ENCODE data around the gene HDAC7.

The HDAC7 gene

GRCh38 chr12:47819896-47820630, at the start of gene HDAC7:
Gene HDAC7 (minus strand): TSS chr12:47819903. CDS start chr12:47819785, 118 bp downstream.
- DNase-seq, result peak; percentile 55

DNA sequence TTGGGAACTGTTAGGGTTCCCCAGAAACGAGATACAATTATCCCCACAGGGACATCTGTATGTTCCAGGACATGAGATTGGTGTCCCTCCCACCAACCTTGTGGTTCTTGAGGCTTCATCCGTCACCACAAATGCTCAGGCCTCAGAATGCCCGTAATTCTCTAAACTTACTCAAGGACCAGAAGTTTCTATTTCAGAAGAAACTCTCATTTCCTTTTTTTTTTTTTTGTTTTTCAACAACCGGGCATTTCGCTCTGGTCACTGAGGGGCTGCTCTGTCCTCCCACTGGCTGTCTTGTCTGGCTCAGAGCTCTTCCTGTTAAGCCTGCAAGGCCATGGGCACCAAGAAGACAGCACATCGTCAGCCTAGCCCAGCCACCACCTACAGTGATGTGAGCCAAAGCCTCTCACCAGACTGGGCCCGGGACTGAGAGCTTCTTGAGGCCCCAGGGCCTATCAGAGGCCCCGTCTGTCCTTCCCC, 48.9 kb upstream of the HDAC7 start:
- no peak for DNase-seq

- DNase-seq, result no peak
These were observed 48.3 kb upstream of the HDAC7 start for GRCh38 chr12:47868041-47868440.

DNA sequence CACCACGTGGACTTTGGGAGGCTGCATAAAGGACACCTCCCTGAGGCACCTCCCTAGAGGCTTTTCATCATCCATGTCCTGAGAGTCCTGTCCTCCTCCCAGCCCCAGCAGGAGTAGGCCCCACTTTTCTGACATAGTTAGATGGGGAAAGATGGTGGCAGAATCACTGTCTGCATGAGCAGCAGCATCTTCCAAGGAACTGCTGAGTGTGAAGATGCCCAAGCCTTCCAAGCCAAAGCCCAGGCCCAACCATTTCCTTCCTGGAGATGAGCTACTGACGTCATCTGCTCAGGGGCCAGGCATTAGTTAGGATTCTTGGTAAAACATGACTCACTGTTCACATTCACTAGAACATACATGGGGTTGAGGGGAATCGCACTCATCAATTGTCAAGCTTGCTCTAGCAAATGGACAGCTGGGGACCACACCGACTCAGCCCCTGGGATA, 47.8 kb upstream of the HDAC7 start:
- DNase-seq, result no peak

GRCh38 chr12:47864646-47865235, 45.0 kb upstream of the HDAC7 start:
- DNase-seq, result no peak

DNA sequence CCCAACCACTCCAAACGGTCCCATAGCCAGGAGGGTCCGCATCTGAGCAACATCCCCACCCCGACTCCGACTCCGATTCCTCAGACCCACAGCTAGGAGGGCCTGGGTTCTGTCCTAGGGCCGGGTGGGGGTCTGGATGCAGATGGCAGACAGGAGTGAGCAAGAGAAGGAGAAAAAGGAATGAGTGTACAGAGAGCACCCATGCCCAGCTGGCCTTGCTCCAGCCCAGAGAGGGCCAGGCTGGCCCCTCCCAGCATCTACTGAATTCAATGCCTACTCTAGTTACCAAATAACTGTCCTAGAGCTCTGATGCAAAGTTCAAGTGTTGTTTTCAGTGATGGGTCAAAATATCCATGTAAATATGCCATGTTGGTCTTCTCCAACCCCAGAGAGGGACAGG, 44.3 kb upstream of the HDAC7 start:
- no peak for DNase-seq

- no peak for DNase-seq
These were observed 43.8 kb upstream of the HDAC7 start for GRCh38 chr12:47863467-47863866.

DNA sequence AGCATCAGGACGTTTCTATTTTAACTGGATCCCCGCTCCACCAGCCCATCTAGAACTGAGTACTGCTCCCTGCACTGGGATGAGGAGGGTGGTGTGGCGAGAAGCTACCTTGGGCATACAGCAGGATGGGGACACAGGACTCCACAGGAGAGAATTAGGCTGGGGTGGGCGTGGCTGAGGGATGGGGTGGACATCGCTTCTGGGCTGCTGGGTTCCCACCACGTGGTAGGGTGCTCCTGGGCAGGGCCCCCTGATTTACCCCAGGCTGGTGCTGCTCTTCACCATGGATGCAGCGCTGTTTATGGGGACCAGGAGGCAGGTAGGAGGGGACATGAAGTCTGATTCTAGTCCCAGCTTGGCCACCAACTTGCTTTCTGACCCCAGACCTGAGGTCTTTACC, 43.2 kb upstream of the HDAC7 start:
- no peak for DNase-seq

DNA sequence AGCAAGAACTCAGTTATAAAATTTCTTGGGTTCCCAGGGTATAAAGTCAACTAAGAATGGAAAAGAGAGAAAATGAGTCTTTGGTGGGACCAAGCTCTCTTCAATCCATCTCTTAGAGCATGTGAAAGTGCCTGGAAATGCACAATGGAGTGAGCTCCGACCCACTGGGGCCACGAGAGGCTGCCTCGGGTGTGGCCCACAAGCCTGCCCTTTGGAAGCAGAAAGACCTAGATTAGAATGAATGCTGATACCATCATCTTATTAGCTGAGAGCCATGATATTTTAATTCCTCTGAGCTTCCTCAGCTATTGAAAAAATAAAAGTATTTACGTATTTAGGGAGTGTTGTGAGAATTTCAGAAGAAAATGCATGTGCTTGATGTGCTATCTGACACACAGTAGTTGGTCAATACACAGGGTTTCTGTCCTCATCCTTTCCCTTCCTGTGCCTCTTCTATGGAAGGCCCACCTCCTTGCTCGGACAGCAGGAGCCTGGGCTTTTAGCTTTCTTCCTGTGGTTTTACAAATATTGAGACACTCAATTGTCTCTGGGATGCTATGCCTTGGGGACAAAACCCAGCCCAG, 42.6 kb upstream of the HDAC7 start:
- DNase-seq, result no peak

DNA sequence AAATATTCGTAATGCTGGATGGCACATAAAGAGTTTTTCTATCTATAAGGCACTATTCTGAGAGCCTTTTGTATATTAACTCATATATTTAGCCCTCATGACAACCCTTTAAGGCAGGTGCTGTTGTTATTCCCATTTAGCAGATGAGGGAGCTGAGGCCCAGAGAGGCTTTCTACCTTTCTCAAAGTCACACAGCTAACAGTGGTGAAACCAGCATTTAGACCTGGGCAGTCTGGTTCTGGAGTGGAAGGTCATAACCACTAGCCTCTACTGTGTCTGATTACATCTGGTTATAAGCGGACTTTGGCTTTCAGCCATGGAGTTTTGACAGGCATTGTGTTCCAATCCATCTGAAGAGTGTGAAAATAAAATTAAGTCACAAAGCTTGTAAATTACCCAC, 41.2 kb upstream of the HDAC7 start:
- no peak for DNase-seq

GRCh38 chr12:47860279-47860841, 40.7 kb upstream of the HDAC7 start:
- DNase-seq, result no peak

DNA sequence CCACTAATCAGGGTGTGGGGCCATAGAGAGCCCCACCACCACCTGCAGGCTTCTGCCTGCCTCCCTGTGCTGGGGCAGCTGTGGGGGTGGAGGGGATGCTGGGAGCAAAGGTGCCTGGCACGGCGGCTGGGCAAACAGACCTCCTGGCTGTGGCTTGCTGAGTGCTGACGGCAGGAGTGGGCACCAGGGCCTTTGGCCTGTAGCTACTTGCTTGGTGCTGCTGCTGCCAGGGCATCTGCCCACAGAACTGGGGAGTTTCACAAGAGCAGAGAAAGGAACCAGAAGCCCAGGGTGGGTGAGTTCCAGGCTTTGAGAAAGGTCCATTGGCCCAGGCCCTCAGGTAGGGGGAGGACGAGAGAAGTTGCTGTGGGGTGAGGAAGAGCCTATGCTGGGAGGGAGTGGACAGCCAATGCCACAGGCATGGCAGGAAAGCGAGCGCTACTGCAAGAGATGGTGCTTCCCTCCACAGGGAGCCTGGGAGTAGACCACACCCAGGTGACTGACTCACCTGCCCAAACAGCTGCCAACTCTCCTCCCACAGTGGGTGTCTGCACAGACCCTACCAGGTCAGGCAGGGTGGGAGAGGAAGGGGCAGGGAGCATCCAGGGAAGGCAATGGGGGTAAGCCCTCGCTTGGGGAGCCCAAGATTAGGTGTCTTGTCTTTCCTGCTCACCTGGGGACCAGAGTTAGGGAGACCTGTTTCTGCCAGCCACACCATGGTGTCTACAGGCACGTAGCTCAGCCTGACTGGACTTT, 39.0 kb upstream of the HDAC7 start:
- no peak for DNase-seq

DNA sequence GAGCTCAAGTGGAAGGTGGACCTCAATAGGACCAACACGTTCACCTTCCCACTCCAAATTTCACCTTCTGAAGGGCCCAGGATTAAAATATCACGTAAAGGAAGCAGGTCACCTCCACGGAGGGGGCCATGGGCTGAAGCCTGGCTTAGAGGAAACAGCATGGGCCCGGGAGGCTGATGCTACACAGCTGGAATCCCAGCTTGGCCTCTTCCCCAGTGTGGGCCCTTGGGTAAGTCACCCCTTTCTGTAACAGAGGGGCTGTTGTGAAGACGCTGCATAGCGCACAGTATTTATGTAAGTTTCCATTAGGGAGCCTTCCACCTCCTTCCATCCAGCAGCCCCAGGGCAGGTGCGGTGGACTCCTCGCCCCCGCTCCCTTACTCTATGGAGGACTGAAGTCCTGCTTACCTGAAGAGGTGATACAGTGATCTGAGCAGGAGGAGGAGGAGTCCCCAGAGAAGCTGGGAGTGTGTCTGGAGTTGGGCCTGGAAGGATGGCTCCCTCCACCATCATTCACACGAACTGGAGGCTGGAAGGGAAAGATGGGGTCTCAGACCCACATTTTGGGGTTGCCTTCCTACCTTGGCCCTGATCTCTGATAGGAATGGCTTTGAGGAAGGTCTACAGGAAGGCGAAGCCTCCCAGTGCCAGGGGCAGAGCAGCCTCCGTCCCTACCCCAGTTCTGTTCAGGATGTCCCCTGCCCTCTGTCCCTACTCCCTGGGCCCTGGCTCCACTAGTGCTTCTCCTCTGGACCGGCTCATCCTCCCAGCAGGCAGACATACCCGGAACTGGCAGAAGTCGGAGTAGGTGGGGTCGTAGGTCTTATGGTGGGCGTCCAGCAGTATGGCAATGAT, 37.2 kb upstream of the HDAC7 start:
- DNase-seq, result no peak

GRCh38 chr12:47856094-47856493, 36.4 kb upstream of the HDAC7 start:
- DNase-seq, result no peak

GRCh38 chr12:47855502-47855901, 35.8 kb upstream of the HDAC7 start:
- DNase-seq, result no peak

GRCh38 chr12:47854531-47854930, 34.8 kb upstream of the HDAC7 start:
- DNase-seq, result no peak

DNA sequence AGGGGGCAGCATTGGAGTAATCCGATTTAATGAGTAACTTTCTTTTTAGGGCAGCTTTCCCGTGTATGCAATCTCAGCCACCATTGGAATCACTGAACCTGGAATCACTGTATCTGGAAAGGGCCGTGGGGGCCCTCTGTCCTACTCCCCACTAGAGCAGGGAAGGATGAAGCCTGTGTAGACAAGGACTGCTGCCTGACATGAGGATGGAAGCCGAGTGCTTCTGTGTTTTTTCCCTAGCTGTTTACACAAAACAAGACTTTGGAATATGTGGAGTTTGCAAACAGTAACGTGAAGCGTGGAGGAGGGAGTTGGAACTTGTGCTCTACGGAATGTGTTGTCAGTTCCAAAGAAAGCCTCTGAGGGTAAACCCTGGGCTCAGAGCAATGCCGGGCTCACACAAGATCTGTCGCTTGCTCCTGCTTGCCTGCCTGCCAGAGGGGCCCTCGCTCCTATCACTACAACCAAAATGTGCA, 32.4 kb upstream of the HDAC7 start:
- no peak for DNase-seq

DNA sequence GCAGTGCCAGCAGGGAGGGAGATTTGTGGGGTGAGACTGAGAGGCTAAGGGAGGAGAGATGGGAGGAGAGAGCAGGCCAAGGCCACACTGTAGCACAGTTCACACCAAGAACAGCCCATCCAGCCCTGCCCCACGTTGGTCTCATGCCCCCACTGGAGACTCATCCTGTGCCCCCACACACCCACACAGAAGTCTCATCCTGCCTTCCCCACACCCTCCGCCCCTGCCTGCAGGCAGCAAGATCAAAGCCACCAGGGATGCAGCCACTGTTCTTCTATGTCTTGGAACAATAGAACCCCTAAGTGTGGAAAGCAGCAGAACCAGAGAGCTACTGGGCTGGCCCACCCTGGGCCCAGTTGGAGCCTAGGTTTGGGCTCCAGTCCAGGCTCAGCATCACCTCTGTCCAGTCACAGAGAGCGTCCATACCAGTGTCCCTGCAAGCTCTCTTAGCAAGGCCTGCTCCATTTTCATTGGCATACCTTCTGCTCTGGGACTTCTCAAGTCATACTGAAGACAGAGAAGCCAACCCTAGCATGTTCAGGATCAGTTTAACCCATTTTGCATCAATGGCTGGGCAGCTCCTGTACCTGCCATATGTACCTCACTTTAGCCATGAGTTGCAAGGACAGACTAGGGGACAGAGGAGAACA, 31.7 kb upstream of the HDAC7 start:
- no peak for DNase-seq

GRCh38 chr12:47850153-47851084, 30.7 kb upstream of the HDAC7 start:
- DNase-seq, result no peak

DNA sequence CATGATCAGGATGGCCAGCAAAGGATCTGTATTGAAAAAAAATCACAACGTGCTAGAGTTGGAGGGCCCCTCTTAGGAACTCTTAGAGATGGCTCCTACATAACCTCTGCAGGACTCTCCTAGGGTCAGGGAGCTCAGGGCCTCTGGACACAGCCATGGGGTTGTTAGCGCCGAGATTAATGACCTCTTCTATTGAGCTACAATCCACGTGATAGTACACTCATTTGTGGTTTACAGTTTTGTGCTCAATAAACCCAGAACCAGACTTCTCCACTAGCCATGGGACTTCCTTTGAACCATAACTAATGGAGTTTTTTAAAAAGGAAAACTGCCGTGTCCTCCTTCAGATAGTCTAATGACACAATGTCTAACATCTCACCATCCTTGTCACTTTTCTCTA, 29.6 kb upstream of the HDAC7 start:
- no peak for DNase-seq

All from KG1 (cell line).